Panc1 (cell line): ENCODE results near the gene SRXN1.

Experiments used
- CTCF ChIP-seq: fragments of 450-650 bp; IDR thresholded peaks from 2 replicates; pipeline ENCODE4 v1.5.1; 2017; ENCODE audit warnings: mild to moderate bottlenecking
- POLR2AphosphoS5 ChIP-seq: IDR thresholded peaks from 2 replicates; pipeline ENCODE4 v1.6.1; 2012; ENCODE audit warnings: mild to moderate bottlenecking, low read depth, low read length, moderate library complexity
- REST ChIP-seq, 2 experiments: IDR thresholded peaks; 2 replicates each; pipeline ENCODE4 v1.6.1; 2011 to 2012; ENCODE audit warnings: low read depth in 2 of 2, control low read depth in 1 of 2, low read length in 1 of 2, mild to moderate bottlenecking in 1 of 2, moderate library complexity in 1 of 2; ENCODE audit not compliant: insufficient read depth in 1 of 2
- SIN3A ChIP-seq: IDR thresholded peaks from 2 replicates; pipeline ENCODE4 v1.6.1; 2012; ENCODE audit warnings: low read depth, mild to moderate bottlenecking, low read length, moderate library complexity, borderline replicate concordance; ENCODE audit not compliant: insufficient read depth
- TCF7L2 ChIP-seq: IDR thresholded peaks from 2 replicates; pipeline ENCODE4 v1.6.1; 2011; ENCODE audit warnings: mild to moderate bottlenecking, low read depth, low read length, inconsistent platforms

GRCh38 chr20:646107-646867 lies 6.7 kb downstream of the SRXN1 start:
- TF ChIP-seq SIN3A = no peak
- no peak for TF ChIP-seq CTCF
- TF ChIP-seq TCF7L2 = no peak
- no peak for TF ChIP-seq POLR2AphosphoS5
- no peak for TF ChIP-seq REST (IDR thresholded peaks at IDR 0.05; ENCODE audit: insufficient read depth in 1 of 2, low read depth in 2 of 2, low read length in 1 of 2)
